PC-9 (cell line): ENCODE data around the gene ZNF160.

Experiments used
- CTCF ChIP-seq: fragments of 200-600 bp; sonication (generic); conservative IDR thresholded peaks from 2 replicates; pipeline ENCODE4 v1.6.1; 2017; ENCODE audit warnings: mixed run types, antibody characterized with exemption, mild to moderate bottlenecking, moderate library complexity
- EZH2 ChIP-seq: fragments of 200-600 bp; sonication (generic); IDR thresholded peaks from 2 replicates; pipeline ENCODE4 v1.8.0; 2017; ENCODE audit warnings: antibody characterized with exemption, low read depth

- TF ChIP-seq CTCF (no peak), EZH2 (no peak)
Observed at GRCh38 chr19:53109527-53109926, 6.3 kb upstream of the ZNF160 start.
